GM18909 (cell line): ENCODE results near the gene SNRPD3.
"Not testable (repeated sequence)": the region's sequence is repeated elsewhere in the genome, so short reads cannot be mapped to it uniquely, and the experiment has no call there.

Experiments
- ATAC-seq: cut with Tn5 transposase; IDR thresholded peaks from one replicate; pipeline ENCODE4 v1.9.1; 2021; ENCODE audit warnings: mild to moderate bottlenecking; ENCODE audit not compliant: unreplicated experiment, poor library complexity

SNRPD3 gene

GRCh38 chr22:24603770-24604629, 48.2 kb downstream of the SNRPD3 start:
- ATAC-seq: not testable (repeated sequence)

- ATAC-seq: not testable (repeated sequence)
These were observed 50.5 kb downstream of the SNRPD3 start for GRCh38 chr22:24606340-24606739.

GRCh38 chr22:24607429-24607983, 51.7 kb downstream of the SNRPD3 start:
- ATAC-seq: peak; percentile 71

- not testable (repeated sequence) for ATAC-seq
These were observed 52.5 kb downstream of the SNRPD3 start for GRCh38 chr22:24608327-24608726.

GRCh38 chr22:24609888-24610287, 54.1 kb downstream of the SNRPD3 start:
- not testable (repeated sequence) for ATAC-seq

GRCh38 chr22:24614794-24615193, 59.0 kb downstream of the SNRPD3 start:
- not testable (repeated sequence) for ATAC-seq

GRCh38 chr22:24621244-24621643, 65.4 kb downstream of the SNRPD3 start:
- not testable (repeated sequence) for ATAC-seq

- not testable (repeated sequence) for ATAC-seq
These were observed 66.8 kb downstream of the SNRPD3 start for GRCh38 chr22:24622596-24622995.
